NT2/D1 (cell line): ENCODE data around the gene DDX24.
A peak's percentile ranks its signal among the peaks of the same experiment; 100 is the strongest.

ENCODE experiments used
- DNase-seq: peaks from one replicate; pipeline ENCODE4 v3.0.0-alpha.2; 2011; ENCODE audit warnings: low read depth, low spot score
- H3K27me3 ChIP-seq: 2 replicates; pipeline ENCODE4 v1.6.0; 2011; ENCODE audit warnings: mild to moderate bottlenecking; ENCODE audit not compliant: insufficient read length, insufficient read depth
- H3K36me3 ChIP-seq: 2 replicates; pipeline ENCODE4 v1.6.1; 2011; ENCODE audit warnings: mild to moderate bottlenecking, low read length, mixed read lengths; ENCODE audit not compliant: insufficient read depth, insufficient read length
- H3K4me1 ChIP-seq: 2 replicates; pipeline ENCODE4 v1.5.1; 2011; ENCODE audit not compliant: insufficient read depth, insufficient read length
- H3K4me3 ChIP-seq: 2 replicates; pipeline ENCODE4 v1.5.1; 2011; ENCODE audit warnings: low read depth; ENCODE audit not compliant: insufficient read length
- H3K9ac ChIP-seq: 2 replicates; pipeline ENCODE4 v1.6.0; 2011; ENCODE audit warnings: low read depth; ENCODE audit not compliant: insufficient read length
- H3K9me3 ChIP-seq: 2 replicates; pipeline ENCODE4 v1.5.1; 2011; ENCODE audit warnings: mild to moderate bottlenecking, low read length; ENCODE audit not compliant: insufficient read depth
- SUZ12 ChIP-seq: IDR thresholded peaks from 2 replicates; pipeline ENCODE4 v1.6.1; 2011; ENCODE audit not compliant: insufficient read length, insufficient read depth; ENCODE audit errors: extremely low read depth
- YY1 ChIP-seq: IDR thresholded peaks from 2 replicates; pipeline ENCODE4 v1.6.1; 2011; ENCODE audit not compliant: insufficient read length, insufficient read depth
- ZNF274 ChIP-seq: IDR thresholded peaks from 2 replicates; pipeline ENCODE4 v1.6.1; 2011; ENCODE audit warnings: mild to moderate bottlenecking, low read depth, low read length

DDX24 gene, protein sequence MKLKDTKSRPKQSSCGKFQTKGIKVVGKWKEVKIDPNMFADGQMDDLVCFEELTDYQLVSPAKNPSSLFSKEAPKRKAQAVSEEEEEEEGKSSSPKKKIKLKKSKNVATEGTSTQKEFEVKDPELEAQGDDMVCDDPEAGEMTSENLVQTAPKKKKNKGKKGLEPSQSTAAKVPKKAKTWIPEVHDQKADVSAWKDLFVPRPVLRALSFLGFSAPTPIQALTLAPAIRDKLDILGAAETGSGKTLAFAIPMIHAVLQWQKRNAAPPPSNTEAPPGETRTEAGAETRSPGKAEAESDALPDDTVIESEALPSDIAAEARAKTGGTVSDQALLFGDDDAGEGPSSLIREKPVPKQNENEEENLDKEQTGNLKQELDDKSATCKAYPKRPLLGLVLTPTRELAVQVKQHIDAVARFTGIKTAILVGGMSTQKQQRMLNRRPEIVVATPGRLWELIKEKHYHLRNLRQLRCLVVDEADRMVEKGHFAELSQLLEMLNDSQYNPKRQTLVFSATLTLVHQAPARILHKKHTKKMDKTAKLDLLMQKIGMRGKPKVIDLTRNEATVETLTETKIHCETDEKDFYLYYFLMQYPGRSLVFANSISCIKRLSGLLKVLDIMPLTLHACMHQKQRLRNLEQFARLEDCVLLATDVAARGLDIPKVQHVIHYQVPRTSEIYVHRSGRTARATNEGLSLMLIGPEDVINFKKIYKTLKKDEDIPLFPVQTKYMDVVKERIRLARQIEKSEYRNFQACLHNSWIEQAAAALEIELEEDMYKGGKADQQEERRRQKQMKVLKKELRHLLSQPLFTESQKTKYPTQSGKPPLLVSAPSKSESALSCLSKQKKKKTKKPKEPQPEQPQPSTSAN

DNA sequence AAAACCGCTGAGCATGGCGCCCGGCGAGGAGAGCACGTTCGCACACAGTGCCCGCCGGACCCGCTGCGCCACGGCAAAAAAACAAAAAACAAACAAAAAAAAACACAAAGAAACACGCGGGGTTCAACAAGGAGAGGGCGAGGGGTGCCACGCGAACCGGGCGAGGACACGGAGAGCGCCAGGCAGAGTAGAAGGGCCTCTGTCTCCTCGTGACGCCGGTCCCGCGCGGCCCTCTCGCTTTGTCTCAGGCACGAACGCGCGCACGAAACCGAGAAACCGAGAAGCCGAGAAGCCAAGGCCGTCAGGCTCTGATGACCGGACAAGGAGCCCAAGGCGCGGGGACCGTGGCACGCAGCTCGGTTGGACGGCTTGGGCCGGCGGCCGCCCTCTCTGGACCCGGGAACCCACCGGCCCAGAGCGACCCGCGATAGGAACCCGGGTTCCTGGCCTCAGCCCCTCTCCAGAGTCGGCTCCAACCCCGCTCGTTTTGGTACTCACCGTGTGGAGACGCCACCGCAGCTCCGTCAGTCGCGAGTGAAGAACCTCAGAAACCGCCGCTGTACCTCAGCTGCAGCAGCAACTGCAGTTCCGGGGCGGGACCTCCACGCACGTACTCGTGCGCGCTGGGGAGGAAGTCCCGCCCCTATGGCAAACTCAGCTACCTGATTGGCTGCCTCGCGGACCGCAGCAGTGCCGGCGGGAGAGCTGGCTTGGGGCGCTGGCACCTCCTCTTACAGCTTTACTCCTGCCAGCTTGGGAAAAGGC lies at the start of gene DDX24, which contains the start of gene IFI27L1:
DDX24 (minus strand) TSS at position 582 of the 765 bp plus-strand sequence. CDS start 1,460 bp downstream, outside the sequence.
IFI27L1 (plus strand) TSS at position 690 of the 765 bp plus-strand sequence. CDS start 15,628 bp downstream, outside the sequence.
- Histone ChIP-seq H3K9ac (peak within 1 kb of the TSS; percentile 93), H3K4me1 (no peaks in the 10 kb centered on the region), H3K4me3 (peak within 1 kb of the TSS; percentile 96), H3K9me3 (peaks cover 13% of the 10 kb centered on the region), H3K36me3 (peaks cover 32% of the 10 kb centered on the region), H3K27me3 (no peaks in the 10 kb centered on the region)
- TF ChIP-seq ZNF274 (no peak), YY1 (no peak), SUZ12 (no peak)
- DNase-seq = peak; percentile 76

DNA sequence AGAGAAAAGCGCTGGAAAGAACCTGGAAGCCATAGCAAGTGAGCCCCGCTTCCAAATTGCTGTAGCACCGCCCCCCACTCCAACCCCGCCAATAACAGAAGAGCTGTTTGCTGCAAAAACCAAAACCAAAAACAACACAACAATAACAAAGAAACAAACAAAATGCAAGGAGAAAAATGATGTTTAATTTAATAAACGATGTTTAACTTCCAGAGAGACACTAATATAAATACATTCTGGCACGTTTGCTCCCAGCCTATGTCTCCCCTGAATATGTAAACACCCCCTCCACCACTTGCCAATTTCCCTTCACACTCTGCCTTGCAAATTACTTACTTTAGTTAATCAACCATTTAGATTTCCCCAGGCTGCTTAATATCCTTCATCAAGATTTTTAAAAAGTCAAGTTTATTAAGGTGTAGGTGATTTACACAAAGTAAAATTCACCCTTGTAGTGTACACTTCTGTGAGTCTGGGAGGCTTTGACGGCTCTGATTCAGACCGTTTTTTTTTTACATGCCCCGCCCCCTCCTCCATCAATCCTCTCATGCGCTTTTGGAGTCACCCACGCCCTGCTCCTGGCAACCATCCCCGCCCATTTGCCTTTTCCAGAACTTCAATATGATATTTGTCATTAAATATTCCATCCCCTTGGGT lies 48.9 kb upstream of the DDX24 start:
- Histone ChIP-seq H3K27me3 (no peaks in the 10 kb centered on the region), H3K4me3 (peak overlapping the region; percentile 30), H3K4me1 (peaks cover 2% of the 10 kb centered on the region), H3K9ac (no peak overlapping the region), H3K9me3 (no peaks in the 10 kb centered on the region), H3K36me3 (peaks cover 11% of the 10 kb centered on the region)
- no peak for DNase-seq
- TF ChIP-seq YY1 = no peak

DNA sequence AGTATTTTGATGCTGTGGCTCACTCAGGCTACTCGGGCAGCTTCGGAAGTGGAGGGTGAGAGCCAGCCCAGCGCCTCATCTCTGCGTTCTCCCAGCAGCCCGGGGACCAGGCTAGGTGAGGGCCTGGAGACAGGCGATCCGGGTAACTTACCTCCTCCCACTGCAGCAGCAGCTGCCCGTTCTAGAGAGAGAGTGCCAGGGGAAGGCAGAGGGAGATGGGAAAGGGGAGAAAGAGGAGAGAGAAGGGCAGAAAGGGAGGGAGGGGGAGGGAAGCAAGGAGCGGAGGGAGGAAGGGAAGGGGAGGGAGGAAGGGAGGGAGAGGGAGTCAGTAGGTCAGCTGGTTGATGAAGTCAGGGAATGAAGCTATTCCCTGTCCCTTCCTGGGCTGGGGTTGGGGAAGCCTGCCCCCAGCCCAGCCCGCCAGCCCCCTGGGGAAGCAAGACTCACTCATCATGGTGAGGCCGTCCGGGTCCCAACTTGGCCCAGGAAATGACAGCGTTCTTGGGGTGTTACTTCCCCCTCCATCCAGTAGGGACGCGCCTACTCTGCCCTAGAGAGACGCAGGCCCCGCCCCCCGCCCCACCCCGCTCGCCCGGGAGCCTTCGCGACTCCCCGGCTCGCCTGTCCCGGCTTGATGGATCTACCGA lies 48.2 kb upstream of the DDX24 start, which contains the start of gene IFI27L2:
IFI27L2 (minus strand) TSS at position 494 of the 647 bp plus-strand sequence; CDS start at position 454, 40 bp downstream.
- no peak for DNase-seq
- H3K9me3 ChIP-seq = no peaks in the 10 kb centered on the region
- H3K4me3 ChIP-seq = peak within 1 kb of the TSS; percentile 57
- no peaks in the 10 kb centered on the region for H3K27me3 ChIP-seq
- TF ChIP-seq ZNF274 = no peak
- TF ChIP-seq SUZ12 = no peak
- no peak for TF ChIP-seq YY1
- peaks cover 11% of the 10 kb centered on the region for H3K36me3 ChIP-seq
- peak within 1 kb of the TSS; percentile 74 for H3K9ac ChIP-seq
- H3K4me1 ChIP-seq = peaks cover 2% of the 10 kb centered on the region

DNA sequence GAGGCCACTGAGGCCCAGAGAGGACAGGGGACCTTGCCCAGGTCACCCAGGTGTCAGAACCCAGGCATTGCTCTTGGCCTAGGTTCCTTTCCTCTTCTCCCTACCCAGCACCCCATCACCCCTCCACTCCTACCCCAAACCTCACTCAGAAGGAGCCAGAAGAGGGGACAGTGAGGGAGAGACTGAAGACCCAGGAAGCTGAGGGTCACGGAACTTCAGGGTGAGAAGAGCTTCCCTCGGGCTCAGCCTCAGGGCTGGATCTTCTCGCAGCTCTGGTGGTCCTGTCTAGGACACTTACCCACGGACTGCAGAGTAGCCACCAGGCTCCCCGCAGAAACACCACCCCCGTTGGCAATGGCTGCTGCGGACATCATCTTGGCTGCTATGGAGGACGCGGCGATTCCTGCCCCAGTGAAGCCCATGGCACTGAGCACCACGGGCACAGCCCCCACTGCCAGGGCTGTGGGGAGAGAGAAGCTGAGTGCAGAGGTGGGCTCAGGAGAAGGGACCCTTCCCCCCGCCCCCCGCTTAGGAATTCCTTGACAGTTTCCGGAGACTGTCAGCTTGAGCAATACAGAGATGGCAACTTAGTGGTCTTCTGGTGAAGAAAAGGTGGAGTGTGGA lies 47.3 kb upstream of the DDX24 start:
- H3K36me3 ChIP-seq = peaks cover 11% of the 10 kb centered on the region
- H3K9me3 ChIP-seq = no peaks in the 10 kb centered on the region
- no peak overlapping the region for H3K9ac ChIP-seq
- DNase-seq = no peak
- TF ChIP-seq SUZ12 (no peak), ZNF274 (no peak), YY1 (no peak)
- H3K4me3 ChIP-seq = no peak overlapping the region
- H3K4me1 ChIP-seq = peaks cover 2% of the 10 kb centered on the region
- H3K27me3 ChIP-seq = no peaks in the 10 kb centered on the region

DNA sequence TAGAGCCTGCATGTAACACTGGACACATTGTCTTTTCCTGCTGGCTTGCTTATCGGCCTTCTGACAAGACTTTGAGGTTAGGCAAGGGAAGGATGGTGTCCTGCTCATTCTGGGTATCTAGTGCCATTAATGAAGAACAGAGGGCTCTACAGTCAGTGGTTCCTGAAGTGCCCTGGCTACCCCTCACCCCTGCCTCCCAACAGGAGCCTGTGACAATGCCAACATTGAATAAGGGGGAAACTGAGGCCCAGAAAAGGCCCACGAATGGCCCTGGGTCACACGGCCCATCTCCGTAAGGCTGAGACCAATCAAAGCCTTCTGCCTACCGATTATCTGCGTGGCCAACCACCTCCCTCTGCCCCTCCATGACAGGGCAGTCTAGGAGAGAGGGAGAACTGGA lies 46.3 kb upstream of the DDX24 start:
- Histone ChIP-seq H3K4me1 (peaks cover 2% of the 10 kb centered on the region), H3K27me3 (no peaks in the 10 kb centered on the region), H3K9ac (no peak overlapping the region), H3K4me3 (no peak overlapping the region), H3K36me3 (peaks cover 11% of the 10 kb centered on the region), H3K9me3 (no peaks in the 10 kb centered on the region)
- TF ChIP-seq ZNF274 (no peak), SUZ12 (no peak), YY1 (no peak)
- DNase-seq = no peak

DNA sequence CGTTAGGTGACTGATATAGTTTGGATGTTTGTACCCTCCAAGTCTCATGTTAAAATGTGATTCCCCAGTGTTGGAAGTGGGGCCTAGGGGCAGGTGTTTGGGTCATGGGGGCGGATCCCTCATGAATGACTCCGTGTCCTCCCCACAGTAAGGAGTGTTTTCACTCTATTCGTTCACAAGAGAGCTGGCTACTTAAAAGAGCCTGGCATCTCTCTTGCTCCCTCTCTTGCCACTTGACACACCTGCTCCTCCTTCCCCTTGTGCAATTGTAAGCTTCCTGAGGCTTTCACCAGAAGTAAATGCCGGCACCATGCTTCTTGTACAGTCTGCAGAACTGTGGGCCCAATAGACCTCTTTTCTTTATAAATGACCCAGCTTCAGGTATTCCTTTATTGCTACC lies 45.8 kb upstream of the DDX24 start:
- no peak for DNase-seq
- no peak for TF ChIP-seq SUZ12
- no peak for TF ChIP-seq ZNF274
- no peak for TF ChIP-seq YY1

More for the DNA sequence above, 45.8 kb upstream of the DDX24 start:
- Histone ChIP-seq H3K4me3 (no peak overlapping the region), H3K27me3 (no peaks in the 10 kb centered on the region), H3K36me3 (peaks cover 11% of the 10 kb centered on the region), H3K9ac (no peak overlapping the region), H3K9me3 (no peaks in the 10 kb centered on the region), H3K4me1 (peaks cover 2% of the 10 kb centered on the region)
